ENCODE data around the gene RPS19. TPM values are rescaled to one million over a fixed set of nuclear protein-coding genes. Genes with fewer than 3 reads are reported as not detected.

Gene RPS19
- polyA plus RNA-seq, 1 donor from 2014 or later, result 783 TPM

DNA sequence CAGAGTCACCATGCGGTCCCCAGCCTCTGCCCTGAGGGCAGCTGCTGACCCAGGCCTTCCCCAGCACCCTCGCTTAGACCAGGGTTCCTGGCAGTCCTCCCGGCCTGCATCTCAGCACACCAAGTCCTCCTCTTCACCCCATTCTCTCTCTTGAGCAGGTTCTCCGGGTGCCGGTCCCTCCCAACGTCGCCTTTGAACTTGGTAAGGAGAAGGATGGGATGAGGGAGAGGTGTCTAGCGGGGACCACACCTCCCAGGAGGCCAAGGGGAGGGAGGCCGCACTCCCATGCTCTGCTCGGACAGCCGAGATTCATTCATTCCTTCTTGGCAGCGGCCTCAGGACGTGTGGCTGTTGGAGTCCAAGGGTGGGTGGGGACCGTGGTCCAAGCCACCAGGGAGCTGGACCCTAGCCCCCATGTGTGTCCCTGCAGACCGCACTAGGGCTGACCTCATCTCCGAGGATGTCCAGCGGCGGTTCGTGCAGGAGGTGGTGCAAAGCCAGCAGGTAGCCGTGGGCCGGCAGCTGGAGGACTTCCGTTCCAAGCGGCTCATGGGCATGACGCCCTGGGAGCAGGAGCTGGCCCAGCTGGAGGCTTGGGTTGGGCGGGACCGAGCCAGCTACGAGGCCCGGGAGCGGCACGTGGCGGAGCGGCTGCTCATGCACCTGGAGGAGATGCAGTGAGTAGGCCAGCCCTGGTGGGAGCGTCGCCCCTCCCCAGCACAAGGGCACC is 32.3 kb downstream of the RPS19 start:
- Histone ChIP-seq H3K27ac (ENCODE audit: low read length) (no peak overlapping the region), H2AFZ (ENCODE audit: low read depth, low read length) (no peak overlapping the region), H3K9ac (ENCODE audit: low read length) (no peak overlapping the region), H3K36me3 (ENCODE audit: insufficient read depth, low read length) (no peaks in the 10 kb centered on the region), H3K4me2 (ENCODE audit: low read length) (no peak overlapping the region), H3K9me2 (ENCODE audit: insufficient read depth, low read length) (no peaks in the 10 kb centered on the region), H4K20me1 (ENCODE audit: insufficient read depth) (no peaks in the 10 kb centered on the region), H3K27me3 (ENCODE audit: insufficient read depth, low read depth, low read length) (no peaks in the 10 kb centered on the region), H3K4me3 (ENCODE audit: low read length) (no peak overlapping the region), H3K9me3 (ENCODE audit: low read length) (no peaks in the 10 kb centered on the region), H3K79me2 (replicated peaks; ENCODE audit: insufficient read depth, low read length) (no peaks in the 10 kb centered on the region), H3F3A (ENCODE audit: insufficient read depth, low read length, poor library complexity, severe bottlenecking) (no peaks in the 10 kb centered on the region)
- no peak for TF ChIP-seq EP300 (conservative IDR thresholded peaks at IDR 0.05; ENCODE audit: poor library complexity, severe bottlenecking)
- TF ChIP-seq POLR2AphosphoS5 (IDR thresholded peaks at IDR 0.05), result no peak
- no peak for TF ChIP-seq MXI1 (conservative IDR thresholded peaks at IDR 0.05; ENCODE audit: poor library complexity, severe bottlenecking)
- TF ChIP-seq RAD21 (conservative IDR thresholded peaks at IDR 0.05), result no peak
- TF ChIP-seq SMC3 (conservative IDR thresholded peaks at IDR 0.05; ENCODE audit: poor library complexity), result no peak
- no peak for TF ChIP-seq EZH2 (IDR thresholded peaks at IDR 0.05; ENCODE audit: borderline replicate concordance, insufficient read depth, low read length, poor library complexity, severe bottlenecking)
- TF ChIP-seq TAF1 (IDR thresholded peaks at IDR 0.05; ENCODE audit: low read depth), result no peak
- no peak for TF ChIP-seq REST (IDR thresholded peaks at IDR 0.05; ENCODE audit: borderline replicate concordance)
- TF ChIP-seq, protein P1, sequence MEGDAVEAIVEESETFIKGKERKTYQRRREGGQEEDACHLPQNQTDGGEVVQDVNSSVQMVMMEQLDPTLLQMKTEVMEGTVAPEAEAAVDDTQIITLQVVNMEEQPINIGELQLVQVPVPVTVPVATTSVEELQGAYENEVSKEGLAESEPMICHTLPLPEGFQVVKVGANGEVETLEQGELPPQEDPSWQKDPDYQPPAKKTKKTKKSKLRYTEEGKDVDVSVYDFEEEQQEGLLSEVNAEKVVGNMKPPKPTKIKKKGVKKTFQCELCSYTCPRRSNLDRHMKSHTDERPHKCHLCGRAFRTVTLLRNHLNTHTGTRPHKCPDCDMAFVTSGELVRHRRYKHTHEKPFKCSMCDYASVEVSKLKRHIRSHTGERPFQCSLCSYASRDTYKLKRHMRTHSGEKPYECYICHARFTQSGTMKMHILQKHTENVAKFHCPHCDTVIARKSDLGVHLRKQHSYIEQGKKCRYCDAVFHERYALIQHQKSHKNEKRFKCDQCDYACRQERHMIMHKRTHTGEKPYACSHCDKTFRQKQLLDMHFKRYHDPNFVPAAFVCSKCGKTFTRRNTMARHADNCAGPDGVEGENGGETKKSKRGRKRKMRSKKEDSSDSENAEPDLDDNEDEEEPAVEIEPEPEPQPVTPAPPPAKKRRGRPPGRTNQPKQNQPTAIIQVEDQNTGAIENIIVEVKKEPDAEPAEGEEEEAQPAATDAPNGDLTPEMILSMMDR (IDR thresholded peaks at IDR 0.05; ENCODE audit: poor library complexity, severe bottlenecking), result no peak

- H3K36me3 ChIP-seq (ENCODE audit: insufficient read depth, low read length), result no peaks in the 10 kb centered on the region
- H3K79me2 ChIP-seq (replicated peaks; ENCODE audit: insufficient read depth, low read length), result no peaks in the 10 kb centered on the region
- no peak overlapping the region for H3K4me2 ChIP-seq (ENCODE audit: low read length)
- no peaks in the 10 kb centered on the region for H4K20me1 ChIP-seq (ENCODE audit: insufficient read depth)
- no peaks in the 10 kb centered on the region for H3F3A ChIP-seq (ENCODE audit: insufficient read depth, low read length, poor library complexity, severe bottlenecking)
- H3K27ac ChIP-seq (ENCODE audit: low read length), result no peak overlapping the region
- H2AFZ ChIP-seq (ENCODE audit: low read depth, low read length), result no peak overlapping the region
- H3K9me3 ChIP-seq (ENCODE audit: low read length), result no peaks in the 10 kb centered on the region
- no peaks in the 10 kb centered on the region for H3K27me3 ChIP-seq (ENCODE audit: insufficient read depth, low read depth, low read length)
- H3K9me2 ChIP-seq (ENCODE audit: insufficient read depth, low read length), result no peaks in the 10 kb centered on the region
- no peak for TF ChIP-seq POLR2AphosphoS5 (IDR thresholded peaks at IDR 0.05)
- TF ChIP-seq MXI1 (conservative IDR thresholded peaks at IDR 0.05; ENCODE audit: poor library complexity, severe bottlenecking), result no peak
- TF ChIP-seq EZH2 (IDR thresholded peaks at IDR 0.05; ENCODE audit: borderline replicate concordance, insufficient read depth, low read length, poor library complexity, severe bottlenecking), result no peak
- TF ChIP-seq TAF1 (IDR thresholded peaks at IDR 0.05; ENCODE audit: low read depth), result no peak
- TF ChIP-seq REST (IDR thresholded peaks at IDR 0.05; ENCODE audit: borderline replicate concordance), result no peak
- TF ChIP-seq EP300 (conservative IDR thresholded peaks at IDR 0.05; ENCODE audit: poor library complexity, severe bottlenecking), result no peak
- no peak for TF ChIP-seq RAD21 (conservative IDR thresholded peaks at IDR 0.05)
- no peak for TF ChIP-seq SMC3 (conservative IDR thresholded peaks at IDR 0.05; ENCODE audit: poor library complexity)
- TF ChIP-seq, protein P1 (IDR thresholded peaks at IDR 0.05; ENCODE audit: poor library complexity, severe bottlenecking), result no peak
- H3K4me3 ChIP-seq (ENCODE audit: low read length), result no peak overlapping the region
- H3K9ac ChIP-seq (ENCODE audit: low read length), result no peak overlapping the region
Measured at GRCh38 chr19:41893899-41894298, 33.8 kb downstream of the RPS19 start.
